ENCODE results near the gene NQO2.

- no peak for TF ChIP-seq ZNF24 (IDR thresholded peaks at IDR 0.05)
- TF ChIP-seq JUND (CRISPR knock-in tag; IDR thresholded peaks at IDR 0.05), result no peak
- no peak for TF ChIP-seq EP300 (IDR thresholded peaks at IDR 0.05; ENCODE audit: low read depth in 2 of 2, low read length in 2 of 2)
- TF ChIP-seq EP300 (CRISPR knock-in tag; IDR thresholded peaks at IDR 0.05; ENCODE audit: borderline replicate concordance), result no peak
- no peak for TF ChIP-seq MLX (CRISPR knock-in tag; IDR thresholded peaks at IDR 0.05)
- TF ChIP-seq PCBP1 (IDR thresholded peaks at IDR 0.05; ENCODE audit: borderline replicate concordance, low read depth, low read length), result no peak
Measured at GRCh38 chr6:3001146-3001772, 1.6 kb downstream of the NQO2 start.
